GM12892 (cell line): ENCODE data around the gene MKX.

Experiments used
- POLR2A ChIP-seq: IDR thresholded peaks from 2 replicates; pipeline ENCODE4 v1.6.1; 2011; ENCODE audit warnings: low read depth, low read length, control low read depth
- POLR2AphosphoS5 ChIP-seq: IDR thresholded peaks from 2 replicates; pipeline ENCODE4 v1.6.1; 2011; ENCODE audit warnings: low read depth, low read length, control low read depth
- TAF1 ChIP-seq: IDR thresholded peaks from 2 replicates; pipeline ENCODE4 v1.6.1; 2011; ENCODE audit warnings: low read depth, mild to moderate bottlenecking, control low read depth, low read length, borderline replicate concordance

DNA sequence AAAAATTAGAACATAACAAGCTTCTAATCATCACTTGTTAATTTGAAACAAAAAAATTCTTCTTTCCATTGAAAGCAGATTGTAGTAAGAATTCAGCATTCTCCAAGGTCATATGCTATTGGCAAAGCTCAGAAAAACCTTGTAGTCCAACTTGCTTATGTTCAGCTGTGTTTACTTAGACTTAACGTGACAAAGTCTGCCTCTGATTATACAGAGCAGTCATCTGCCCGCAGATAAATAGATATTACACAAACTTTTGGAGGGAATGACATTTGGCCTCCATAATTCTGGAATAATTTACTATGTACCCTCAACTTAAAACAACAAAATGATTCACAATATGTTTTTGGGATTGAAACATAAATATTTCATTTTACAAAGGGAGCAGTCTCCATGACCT lies 45.8 kb downstream of the MKX start:
- TF ChIP-seq POLR2A = no peak
- TF ChIP-seq POLR2AphosphoS5 = no peak
- TF ChIP-seq TAF1 = no peak
